HG03469 (cell line): ENCODE measurements around the gene SLC6A7.
"Not testable (repeated sequence)": the region's sequence is repeated elsewhere in the genome, so short reads cannot be mapped to it uniquely, and the experiment has no call there.

Experiments used
- ATAC-seq: cut with Tn5 transposase; IDR thresholded peaks from one replicate; pipeline ENCODE4 v1.9.1; 2021; ENCODE audit warnings: mild to moderate bottlenecking, moderate library complexity, moderate number of reproducible peaks; ENCODE audit not compliant: unreplicated experiment

Gene SLC6A7

DNA sequence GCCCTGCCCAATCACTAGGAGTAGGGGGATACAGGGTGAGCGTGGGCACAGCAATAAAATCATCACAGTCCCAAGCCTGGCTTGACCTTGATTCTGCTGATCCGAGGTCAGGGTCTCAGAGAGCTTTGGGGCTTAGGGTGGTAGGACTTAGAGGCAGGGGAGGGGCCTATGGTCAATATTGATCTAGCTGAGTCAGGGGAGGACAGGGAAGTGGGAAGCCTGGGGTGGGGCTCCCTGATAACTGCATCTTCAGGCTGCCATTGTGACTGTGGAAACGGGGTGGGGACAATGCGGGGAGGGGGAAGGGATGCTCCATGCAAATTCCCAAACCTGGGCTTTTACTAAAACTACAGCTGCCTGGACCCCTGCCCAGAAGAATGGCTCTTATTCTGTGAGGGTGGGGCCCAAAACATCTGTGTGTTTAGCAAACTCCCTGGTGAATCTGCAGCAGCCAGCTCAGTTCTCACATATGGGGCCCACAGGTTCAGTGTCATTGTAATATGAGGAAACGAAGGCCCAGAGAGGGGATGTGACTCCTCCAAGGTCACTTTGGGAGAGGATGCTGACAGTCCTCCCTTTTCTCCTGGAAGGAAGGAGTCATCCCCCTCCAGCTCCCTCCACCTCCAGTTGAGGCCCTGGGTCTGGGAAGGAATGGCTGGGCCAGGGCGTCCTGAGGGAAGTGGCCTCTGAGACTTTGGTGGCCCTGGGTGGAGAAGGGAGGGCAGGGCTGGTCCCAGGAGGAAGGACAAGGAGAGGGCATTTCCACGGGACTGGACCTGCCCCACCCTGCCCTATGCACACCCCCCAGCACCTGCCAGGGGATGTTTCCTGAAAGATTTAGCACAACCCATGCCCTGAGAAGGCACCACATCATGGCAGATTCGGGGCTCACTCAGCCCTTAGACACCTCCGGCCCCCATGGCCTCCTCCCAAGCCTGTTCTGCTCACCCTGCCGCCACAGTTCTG is 26.4 kb downstream of the SLC6A7 start:
- ATAC-seq, result no peak

DNA sequence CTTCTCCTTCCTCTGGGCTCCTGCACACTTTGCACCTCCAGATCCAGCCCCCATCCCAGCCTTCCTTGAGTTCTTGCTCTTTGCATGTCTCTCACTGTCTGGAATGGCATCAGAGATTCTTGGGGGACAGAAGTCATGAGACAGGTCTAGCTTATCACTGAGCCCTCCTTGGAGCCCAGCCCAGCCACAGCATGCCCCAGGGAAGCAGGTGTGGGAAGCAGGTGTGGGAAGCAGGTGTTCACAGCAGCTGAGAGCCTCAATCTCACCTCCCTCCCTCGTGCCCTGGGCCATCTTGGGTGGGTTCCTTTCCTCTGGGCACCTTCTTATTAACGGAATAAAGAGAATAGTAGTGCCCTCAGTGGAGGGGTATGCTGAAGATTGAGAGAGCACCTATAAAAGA is 27.2 kb downstream of the SLC6A7 start:
- no peak for ATAC-seq

DNA sequence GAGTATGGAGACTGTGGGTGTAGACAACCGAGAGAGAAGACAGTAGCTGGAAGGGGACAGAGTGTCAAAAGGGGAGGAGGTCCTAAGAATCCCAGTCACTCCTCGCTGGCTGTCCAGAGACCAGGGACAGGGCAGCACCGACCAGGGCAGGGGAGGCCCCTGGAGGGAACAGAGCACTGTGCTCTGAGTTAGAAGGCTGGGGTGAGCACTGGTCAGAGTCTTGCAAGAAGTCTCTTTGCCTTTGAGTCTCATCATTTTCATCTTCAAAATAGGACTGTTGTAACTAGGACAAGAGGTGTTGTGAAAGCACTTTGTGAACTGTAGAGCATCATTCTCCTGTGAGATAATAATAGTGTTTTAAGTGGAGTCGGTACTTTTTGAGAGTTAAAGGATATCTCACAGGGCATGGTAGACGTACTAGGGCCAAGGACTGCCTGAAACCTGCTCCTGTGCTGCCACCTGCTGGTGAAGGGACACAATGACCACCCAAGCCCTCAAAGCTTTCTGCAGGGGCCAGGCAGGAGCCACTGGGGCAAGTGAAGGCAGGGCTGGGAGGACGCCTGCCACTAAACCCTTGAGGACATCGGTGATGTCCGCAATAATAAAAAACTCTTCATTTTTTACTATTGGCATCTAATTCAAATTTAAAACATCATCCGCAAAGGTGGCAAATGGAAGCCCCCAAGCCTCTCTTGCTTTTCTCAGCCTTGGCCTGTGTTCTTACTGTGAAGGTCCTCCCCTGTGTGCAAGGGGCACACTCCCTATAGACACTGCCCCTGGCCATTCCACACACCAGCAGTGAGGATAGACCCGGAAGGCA is 28.2 kb downstream of the SLC6A7 start:
- ATAC-seq, result no peak

DNA sequence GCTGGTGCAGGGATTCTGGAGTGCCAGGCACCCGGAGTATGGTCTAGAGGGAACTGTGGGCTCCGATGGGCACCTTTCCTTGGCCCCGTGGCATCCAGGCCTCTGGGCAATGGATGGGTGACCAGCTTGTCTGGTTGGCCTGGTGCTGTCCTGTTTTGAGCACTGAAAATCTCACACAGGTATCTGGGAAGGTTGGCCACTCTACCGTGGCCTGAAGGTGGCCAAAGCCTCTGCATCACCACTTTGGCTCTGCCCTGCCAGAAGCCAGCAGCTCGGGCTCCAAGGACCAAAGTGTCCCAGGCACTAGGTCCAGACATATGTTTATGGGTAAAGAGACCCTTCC is 28.8 kb downstream of the SLC6A7 start:
- no peak for ATAC-seq

DNA sequence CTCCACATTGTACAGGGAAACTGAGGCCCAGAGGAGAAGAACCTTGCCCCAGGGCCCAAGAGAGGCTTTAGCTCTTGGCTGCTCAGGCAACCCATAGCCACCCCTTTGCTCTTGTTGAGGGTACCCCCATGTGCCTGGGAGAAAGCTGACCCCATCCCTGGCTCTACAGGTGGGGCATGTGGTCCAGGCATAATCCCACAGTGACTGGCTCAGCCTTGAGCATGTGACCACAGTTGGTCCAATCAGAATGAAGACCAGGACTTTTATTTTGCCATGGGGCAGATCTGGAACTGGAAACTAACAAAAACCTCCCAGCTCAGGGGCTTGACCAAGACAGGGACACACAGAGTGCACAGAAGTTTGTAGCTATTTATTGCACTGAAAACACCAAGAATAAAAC is 29.3 kb downstream of the SLC6A7 start:
- no peak for ATAC-seq

DNA sequence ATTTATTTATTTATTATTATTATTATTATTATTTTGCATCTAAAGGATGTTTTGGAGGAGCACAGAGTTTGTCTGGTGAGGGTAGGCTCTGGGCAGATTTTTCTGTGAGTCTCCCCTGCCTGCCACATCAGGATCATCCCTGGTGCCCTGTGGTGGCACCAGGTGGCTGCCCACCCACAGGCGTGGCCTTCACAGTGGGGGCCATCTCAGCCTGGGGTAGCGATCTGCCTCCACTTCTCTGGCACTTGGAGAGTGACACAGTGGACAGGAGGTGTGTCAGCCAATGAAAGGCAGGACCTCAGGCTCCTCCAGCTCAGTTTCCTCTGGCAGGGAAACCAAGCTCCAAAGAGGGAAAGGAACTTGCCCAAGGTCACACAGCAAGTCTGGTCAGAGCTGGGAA is 30.0 kb downstream of the SLC6A7 start:
- no peak for ATAC-seq

DNA sequence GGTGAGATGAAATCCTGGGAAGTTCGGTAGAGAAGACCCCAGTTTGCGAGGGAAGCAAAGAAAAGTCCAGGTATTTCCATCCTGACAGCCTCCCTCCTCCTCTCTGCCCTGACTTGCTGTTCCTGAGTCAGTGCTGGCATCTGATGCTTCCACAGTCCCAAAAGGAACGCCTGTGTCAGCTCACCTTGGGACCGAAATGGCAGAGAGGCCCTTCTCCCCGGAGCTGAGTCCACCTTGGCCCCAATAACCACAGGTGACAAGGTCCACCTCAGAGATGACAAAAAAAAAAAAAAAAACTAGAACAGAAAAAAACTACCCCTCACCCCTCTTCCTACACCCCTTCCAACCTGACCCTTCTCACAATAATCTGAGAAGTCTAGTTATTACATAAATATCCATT is 31.6 kb downstream of the SLC6A7 start:
- no peak for ATAC-seq

DNA sequence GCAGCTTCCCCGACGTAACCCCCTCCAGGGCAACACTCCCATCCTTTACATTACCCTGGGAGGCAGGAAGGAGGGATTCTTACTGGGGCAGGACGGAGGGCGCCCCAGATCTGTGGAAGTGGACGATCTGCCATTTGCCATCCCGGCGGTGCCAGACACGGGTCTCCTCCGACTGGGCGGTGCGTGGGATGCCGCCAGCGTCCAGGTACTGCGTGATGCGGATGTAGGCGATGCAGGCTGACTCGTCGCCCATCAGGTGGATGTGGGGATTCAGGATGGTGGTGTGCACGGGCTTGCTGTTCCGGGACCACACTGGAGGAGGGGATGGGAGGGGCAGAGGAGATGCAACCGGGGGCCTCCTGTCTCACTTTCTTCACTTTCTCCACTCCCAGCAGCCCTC is 33.0 kb downstream of the SLC6A7 start:
- ATAC-seq, result no peak

DNA sequence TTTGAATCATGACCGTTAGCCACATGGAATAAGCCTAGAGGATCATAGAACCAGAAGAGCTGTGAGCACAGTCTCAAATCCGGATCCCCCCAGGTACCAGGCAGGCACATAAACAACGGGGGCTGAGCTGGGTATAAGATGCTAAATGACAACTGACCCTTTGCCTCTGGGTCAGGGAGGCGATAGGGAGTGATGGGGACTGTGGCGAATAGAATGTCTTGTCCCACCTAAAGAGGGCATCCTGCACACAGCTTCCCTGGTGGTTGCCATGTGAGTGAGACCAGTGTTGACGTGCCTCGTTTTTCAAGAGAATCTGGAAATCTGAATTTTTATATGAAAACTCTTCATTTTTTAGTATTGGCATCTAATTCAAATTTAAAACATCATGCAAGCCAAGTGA is 33.6 kb downstream of the SLC6A7 start:
- no peak for ATAC-seq

DNA sequence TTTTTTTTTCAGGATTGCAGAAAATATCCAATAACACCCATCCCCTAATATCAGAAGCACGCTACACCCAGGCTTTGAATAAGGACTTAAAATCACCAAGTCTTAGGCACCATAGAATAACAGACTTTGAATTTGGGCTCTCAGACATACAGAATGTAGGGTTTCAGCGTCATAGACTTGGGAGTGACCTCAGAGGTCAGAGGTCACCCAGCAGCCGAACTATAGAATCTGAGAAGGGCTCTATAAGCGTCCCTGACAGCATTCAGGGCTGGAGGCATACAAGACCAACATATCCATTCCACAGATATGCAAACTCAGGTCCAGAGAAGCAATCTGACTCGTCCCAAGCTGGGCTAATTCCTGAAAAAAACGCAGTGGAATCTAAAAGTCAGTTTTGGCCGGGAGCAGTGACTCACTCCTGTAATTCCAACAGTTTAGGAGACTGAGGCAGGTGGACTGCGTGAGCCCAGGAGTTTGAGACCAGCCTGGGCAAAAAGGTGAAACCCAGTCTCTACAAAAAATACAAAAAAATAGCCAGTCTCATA is 34.7 kb downstream of the SLC6A7 start:
- no peak for ATAC-seq

DNA sequence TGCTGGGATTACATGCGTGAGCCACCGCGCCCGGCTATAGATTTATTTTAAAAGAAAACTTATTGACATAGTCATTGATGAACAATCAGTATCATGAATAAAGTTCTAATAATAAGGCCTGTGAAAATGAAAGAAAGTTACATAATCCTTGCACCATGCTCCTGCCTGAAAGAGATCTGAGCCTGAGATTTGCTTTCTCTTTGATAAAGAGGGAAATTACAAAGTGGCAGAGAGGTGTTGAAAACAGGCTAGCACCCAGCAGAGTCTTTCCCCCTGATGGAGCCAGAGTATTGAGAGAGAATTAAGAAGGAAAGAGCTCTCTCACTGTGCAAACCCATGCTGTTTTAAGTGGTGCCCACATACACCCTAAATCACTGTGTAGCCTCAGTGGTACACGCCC is 37.2 kb downstream of the SLC6A7 start:
- no peak for ATAC-seq

DNA sequence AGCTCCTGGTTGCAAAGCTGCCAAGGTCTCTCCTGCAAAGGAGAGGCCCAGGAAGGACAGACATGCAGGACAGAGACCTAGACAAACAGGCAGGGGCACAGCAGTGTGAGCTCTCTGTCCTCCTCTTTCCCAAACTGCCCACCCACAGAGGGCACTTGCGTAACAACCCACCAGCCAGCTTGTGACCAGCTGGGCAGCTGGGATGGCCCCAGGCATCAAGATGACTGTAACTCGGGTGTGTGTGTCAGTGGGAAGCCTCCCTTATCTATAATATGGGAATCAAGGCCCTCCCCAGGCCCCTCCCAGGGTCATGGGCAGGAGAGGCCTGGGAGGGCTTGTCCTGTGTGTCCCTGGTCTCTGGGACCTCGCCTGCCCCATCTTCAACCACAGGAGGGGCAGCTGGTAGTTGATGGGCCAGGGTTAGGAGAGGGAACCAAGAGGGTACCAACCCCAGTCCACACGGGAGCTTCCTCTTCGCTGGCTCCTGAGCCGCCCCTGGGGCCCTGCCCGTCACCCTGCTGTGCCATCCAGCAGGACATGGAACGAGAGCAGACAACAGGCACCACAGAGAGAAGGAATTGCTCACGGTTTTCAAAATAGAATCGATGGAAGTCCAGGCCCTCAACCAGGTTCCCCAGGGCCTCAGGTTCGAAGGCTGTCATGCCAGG is 37.9 kb downstream of the SLC6A7 start:
- no peak for ATAC-seq

DNA sequence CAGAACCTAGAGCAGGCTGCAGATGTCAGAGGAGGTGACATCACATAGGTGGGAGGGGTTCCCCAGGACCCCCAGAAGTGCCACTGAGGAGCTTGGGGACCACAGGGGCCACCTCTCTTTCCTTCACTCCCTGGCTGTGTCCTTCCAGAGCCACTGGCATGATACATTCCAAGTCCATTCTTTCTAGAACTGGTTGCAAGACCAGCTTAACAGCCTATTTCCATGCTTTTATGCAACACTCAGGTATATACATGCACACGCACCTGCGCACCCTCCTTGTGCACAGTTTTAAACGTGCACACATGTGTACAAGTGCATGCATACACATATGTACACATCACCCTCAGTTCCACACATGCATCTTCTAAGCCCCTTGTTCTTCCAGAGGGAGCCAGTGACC is 39.7 kb downstream of the SLC6A7 start:
- ATAC-seq, result no peak

DNA sequence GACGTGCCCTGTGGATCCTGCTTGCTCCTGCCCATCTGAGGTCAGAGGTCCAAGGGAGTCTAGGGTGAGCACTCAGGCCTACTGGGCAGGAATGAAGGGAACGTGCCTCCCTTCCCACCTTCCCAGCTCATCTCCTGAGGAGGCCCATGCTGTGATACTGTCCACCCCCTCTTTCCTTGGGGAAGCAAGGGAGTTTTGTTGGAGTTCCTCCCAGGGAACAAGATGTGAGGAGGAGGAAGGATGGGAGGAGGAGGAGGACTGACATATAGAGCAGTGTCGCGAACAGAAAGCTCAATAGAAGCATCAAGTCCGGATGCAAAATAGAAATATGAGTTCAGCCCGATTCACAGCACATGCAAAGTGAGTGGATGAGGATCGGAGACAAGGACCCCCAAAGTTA is 41.0 kb downstream of the SLC6A7 start:
- ATAC-seq, result no peak

DNA sequence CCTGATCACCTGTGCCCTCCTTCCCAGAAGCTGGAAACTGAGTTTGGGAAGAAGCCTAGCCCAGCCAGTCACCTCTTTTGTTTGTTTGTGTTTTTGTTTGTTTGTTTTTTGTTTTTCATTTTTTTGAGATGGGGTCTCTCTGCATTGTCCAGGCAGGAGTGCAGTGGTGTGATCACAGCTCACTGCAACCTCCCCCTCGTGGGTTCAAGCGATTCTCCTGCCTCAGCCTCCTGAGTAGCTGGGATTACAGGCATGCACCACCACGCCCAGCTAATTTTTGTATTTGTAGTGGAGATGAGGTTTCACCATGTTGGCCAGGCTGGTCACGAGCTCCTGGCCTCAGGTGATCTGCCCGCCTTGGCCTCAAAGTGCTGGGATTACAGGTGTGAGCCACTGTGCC is 43.8 kb downstream of the SLC6A7 start:
- ATAC-seq, result not testable (repeated sequence)

DNA sequence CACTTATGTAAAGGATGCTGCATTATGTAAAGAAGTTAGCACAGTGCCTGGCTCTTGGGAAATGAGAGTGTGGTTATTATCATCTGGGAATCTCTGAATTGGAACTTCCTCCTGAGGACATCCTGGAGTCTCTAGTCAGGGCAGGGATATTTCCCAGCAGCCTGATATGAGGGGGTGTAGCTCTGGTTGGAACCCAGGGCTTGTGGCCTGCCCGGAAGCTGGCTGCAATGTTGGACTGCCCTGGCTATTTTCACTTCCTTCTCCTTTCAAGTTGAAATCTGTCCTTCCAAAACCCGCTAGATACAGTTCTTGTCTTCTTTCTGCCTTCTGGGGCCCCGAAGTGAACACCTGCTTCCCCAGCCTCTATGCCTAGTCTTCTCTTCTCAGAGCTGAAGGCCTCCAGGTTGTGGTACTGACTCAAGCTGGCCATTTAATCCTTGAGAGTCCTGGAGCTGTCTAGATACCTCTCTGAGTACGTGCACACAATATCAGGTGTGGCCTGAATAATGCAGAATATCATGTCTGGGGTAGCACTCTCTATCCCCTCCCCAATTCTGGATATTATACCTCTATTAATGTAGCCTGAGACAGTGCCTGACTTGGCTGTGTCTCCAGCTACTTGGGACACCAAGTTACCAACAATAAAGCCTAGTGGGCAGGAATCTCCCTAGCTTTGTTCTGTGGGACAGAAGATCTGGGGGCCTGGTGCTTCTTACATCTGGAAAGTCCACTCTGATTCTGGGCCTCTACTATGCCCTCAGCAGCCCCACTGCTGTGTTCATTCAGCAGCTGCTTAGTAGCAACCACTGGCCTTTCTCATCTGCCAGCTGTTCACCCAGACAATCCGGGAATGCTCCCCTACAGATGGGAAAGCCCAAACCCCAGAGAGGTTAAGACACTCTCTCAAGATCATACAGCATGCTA is 45.0 kb downstream of the SLC6A7 start:
- no peak for ATAC-seq

DNA sequence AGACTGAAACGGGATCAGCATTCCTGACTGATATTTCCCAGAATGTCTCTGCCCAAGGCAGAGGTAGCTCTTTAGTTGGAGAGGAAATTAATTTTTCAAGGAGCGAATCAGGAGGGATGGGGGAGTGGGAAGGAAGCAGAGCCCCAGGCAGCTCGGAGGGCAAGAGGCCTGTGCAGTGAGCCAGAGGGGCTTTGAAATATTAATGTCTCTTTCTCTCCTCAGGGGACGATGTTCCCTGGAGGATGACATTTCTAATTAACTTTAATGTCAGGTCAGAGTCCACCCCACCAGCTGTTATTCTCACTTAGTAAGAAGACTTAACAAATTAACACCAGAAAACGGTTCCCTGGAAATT is 45.6 kb downstream of the SLC6A7 start:
- no peak for ATAC-seq

DNA sequence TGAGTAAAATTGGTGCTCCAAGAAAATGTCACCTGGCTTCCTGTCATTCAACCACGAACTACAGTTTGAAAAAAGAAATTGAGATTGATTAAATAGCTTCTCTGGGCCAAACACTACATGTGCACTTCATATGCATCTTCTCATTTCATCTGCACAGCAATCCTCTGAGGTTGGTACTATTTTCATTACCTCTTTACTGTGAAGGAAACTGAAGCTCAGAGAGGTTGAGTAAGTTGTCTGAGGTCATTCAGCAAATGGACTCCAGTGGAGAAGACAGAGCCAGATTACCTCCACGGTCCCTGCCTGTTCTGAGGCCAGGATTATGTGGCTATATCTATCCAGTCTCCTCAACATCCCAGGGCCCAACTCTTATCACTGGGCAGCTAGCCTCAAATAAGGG is 46.5 kb downstream of the SLC6A7 start:
- no peak for ATAC-seq

DNA sequence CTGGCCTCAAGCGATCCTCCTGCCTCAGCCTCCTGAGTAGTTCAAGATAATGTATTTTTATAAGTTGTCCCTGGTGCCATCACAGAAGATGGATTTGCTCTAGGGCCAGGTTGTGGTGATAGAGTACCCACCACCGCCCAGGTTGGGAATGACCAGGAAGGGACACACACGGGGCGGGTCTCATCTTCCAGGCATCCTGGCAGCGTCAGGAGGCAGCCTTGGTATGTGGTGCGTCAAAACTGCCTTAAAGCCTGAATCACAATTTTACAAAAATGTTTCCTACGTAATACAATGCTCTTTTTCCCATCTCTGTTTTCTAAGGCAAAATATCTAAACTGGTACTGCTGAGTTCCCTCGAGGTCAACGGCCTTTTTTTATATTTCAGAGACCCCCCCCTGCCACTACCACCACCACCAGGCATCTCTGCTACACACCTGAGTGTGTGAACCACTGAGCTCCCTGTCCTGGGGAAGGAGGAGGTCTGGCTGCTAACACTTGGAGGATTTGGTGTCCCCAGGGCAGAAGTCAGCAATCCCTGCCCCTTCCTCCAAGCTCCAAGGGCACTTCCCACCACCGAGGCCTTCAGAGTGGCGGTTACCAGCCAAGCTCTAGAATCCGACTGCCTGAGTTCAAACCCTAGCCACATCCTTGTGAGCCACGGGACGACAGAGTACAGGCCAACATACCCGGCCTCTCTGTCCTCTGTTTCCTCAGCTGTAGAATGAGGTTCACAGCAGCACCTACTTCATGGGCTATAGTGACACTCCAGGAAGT is 47.3 kb downstream of the SLC6A7 start:
- ATAC-seq, result no peak

DNA sequence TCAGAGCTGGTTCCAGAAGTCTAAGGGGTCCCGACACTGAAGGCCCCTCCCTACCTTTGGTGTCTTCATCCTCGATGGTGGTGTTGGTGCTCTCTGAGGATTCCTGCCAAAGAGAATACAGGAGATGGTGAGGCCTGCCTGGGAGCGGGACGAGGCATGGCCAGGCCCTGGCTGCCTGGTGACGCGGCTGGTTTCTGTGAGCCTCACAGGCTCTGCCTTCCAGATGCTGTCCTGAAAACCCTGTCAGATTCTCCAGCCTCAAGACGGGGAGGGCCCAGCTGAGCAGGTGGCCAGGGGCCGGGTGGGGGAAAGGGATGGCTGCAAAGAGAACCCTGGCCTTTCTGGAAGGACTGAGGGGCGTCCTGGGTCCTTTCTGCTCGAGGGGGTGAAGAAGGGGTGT is 48.8 kb downstream of the SLC6A7 start:
- ATAC-seq, result no peak
